Gastrocnemius medialis (tissue), 4 donors: Measurements from ENCODE around the gene TFAP2D. TPM values are rescaled to one million over a fixed set of nuclear protein-coding genes. Genes with fewer than 3 reads are reported as not detected.

Experiments used
- ATAC-seq, 2 donors: fragments of 150-250 bp; one replicate each; pipeline ENCODE4 v1.9.1; 2016
- DNase-seq, 2 donors: peaks; one replicate each; pipeline ENCODE4 v3.0.0-alpha.2; 2019
- H3K27ac ChIP-seq, 4 donors: fragments of 200-600 bp; sonication (generic); 1 replicate in 1 of 4; 2 replicates in 3 of 4; pipeline ENCODE4 v1.5.1; 2016 to 2018; ENCODE audit warnings: mild to moderate bottlenecking in 2 of 4, moderate library complexity in 1 of 4
- H3K27me3 ChIP-seq, 3 donors: fragments of 200-600 bp; sonication (generic) in 2 of 3; 1 replicate in 1 of 3; 2 replicates in 2 of 3; pipeline versions ENCODE4 v1.5.1 to v1.6.0; 2016 to 2019; ENCODE audit warnings: mild to moderate bottlenecking in 1 of 3, moderate library complexity in 1 of 3
- H3K36me3 ChIP-seq, 2 donors: fragments of 200-600 bp; sonication (generic) in 1 of 2; one replicate each; pipeline ENCODE4 v1.5.1; 2017 to 2018
- H3K4me1 ChIP-seq, 2 donors: fragments of 200-600 bp; sonication (generic) in 1 of 2; one replicate each; pipeline ENCODE4 v1.5.1; 2016 to 2017; ENCODE audit warnings: mild to moderate bottlenecking in 2 of 2
- H3K4me3 ChIP-seq, 4 donors: fragments of 200-600 bp; sonication (generic) in 3 of 4; 1 replicate in 1 of 4; 2 replicates in 3 of 4; pipeline ENCODE4 v1.5.1; 2016 to 2019; ENCODE audit warnings: mild to moderate bottlenecking in 2 of 4
- H3K9me3 ChIP-seq, 3 donors: fragments of 200-600 bp; sonication (generic) in 2 of 3; 1 replicate in 1 of 3; 2 replicates in 2 of 3; pipeline ENCODE4 v1.5.1; 2016 to 2019
- POLR2A ChIP-seq, 2 donors: fragments of 450-650 bp; IDR thresholded peaks; one replicate each; pipeline ENCODE4 v1.6.1; 2017; ENCODE audit warnings: antibody characterized with exemption in 2 of 2, mild to moderate bottlenecking in 2 of 2, moderate library complexity in 2 of 2
- in situ Hi-C, 4 donors: fragments of 200-750 bp; cut with MboI; loops; one replicate each; pipeline versions ENCODE4 v1.15.0 to v1.8.0; 2017; ENCODE audit warnings: low sequenced_read_pairs in 4 of 4
- intact Hi-C: fragments of 100-400 bp; cut with DNase I; formaldehyde crosslinking; loops from one replicate; pipeline ENCODE4 v1.15.1; 2023; ENCODE audit warnings: low total_unique reads
- total RNA-seq, 4 donors: library from RNA; depleted of rRNA; stranded (reverse); fragments of >200 nt; gene quantifications; one replicate each; pipeline versions ENCODE4 v1.1.0 to v1.2.3, GENCODE V29; 2016
- TF ChIP-seq, protein P1 (sequence below), 5 experiments: fragments of 450-650 bp in 3 of 5; fragments of 200-600 bp in 2 of 5; sonication (generic) in 2 of 5; IDR thresholded peaks in 4 of 5; conservative IDR thresholded peaks in 1 of 5; 1 replicate in 4 of 5; 2 replicates in 1 of 5; pipeline ENCODE4 v1.5.1; 2016 to 2019; ENCODE audit warnings: antibody characterized with exemption in 5 of 5, mild to moderate bottlenecking in 3 of 5, moderate library complexity in 3 of 5

TFAP2D gene
- total RNA-seq, 4 donors from 2014 or later: not detected

DNA sequence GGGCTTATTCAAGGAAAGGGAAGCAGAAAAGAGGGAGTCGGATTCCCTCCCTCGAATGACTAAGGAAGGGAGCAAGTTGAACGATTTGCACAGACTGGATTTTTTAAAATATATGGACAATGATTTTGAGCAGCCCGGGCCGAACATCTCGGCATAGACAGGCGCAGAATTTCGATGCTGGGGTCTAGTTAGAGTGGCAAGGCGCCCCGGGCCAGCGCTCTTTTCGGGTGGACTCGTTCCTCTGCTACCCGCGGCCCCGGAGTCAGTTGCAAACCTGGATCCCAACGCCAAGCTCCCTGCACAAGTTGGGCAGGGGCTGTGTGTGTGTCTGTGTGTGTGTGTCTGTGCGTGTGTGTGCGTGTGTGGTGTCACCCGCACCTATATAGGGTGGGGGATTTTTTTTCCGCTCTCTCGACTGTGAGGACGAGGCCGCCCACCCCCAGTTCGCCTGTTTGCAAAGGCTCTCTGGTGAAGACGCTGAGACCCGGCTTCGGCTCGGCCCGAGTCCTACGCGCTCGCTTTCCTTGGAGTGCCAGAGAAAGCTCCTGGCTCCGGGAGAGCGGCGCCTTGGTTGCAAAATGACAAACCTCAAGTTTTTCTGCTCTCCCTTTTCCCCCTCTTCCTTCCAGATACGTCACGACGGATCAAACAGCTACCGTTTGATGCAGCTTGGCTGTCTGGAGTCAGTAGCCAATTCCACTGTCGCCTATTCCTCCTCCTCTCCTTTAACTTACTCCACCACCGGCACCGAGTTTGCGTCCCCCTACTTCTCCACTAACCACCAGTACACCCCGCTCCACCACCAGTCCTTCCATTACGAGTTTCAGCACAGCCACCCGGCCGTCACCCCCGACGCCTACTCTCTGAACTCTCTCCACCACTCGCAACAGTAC, 1.4 kb downstream of the TFAP2D start:
- H3K27ac ChIP-seq: no peak overlapping the region
- H3K4me3 ChIP-seq: no peak overlapping the region
- intact Hi-C loops: no loop called here
- no peaks in the 10 kb centered on the region for H3K9me3 ChIP-seq
- H3K27me3 ChIP-seq: peaks cover 22 to 33% (median 29%) of the 10 kb centered on the region in 3 donors
- in situ Hi-C loops: no loop called here
- DNase-seq (no peak), ATAC-seq (no peak)
- no peaks in the 10 kb centered on the region for H3K4me1 ChIP-seq
- H3K36me3 ChIP-seq: no peaks in the 10 kb centered on the region
- TF ChIP-seq, protein P1, sequence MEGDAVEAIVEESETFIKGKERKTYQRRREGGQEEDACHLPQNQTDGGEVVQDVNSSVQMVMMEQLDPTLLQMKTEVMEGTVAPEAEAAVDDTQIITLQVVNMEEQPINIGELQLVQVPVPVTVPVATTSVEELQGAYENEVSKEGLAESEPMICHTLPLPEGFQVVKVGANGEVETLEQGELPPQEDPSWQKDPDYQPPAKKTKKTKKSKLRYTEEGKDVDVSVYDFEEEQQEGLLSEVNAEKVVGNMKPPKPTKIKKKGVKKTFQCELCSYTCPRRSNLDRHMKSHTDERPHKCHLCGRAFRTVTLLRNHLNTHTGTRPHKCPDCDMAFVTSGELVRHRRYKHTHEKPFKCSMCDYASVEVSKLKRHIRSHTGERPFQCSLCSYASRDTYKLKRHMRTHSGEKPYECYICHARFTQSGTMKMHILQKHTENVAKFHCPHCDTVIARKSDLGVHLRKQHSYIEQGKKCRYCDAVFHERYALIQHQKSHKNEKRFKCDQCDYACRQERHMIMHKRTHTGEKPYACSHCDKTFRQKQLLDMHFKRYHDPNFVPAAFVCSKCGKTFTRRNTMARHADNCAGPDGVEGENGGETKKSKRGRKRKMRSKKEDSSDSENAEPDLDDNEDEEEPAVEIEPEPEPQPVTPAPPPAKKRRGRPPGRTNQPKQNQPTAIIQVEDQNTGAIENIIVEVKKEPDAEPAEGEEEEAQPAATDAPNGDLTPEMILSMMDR (IDR thresholded peaks at IDR 0.05 in 4 of 5, conservative IDR thresholded peaks at IDR 0.05 in 1 of 5): no peak
- TF ChIP-seq POLR2A (IDR thresholded peaks at IDR 0.05): no peak

DNA sequence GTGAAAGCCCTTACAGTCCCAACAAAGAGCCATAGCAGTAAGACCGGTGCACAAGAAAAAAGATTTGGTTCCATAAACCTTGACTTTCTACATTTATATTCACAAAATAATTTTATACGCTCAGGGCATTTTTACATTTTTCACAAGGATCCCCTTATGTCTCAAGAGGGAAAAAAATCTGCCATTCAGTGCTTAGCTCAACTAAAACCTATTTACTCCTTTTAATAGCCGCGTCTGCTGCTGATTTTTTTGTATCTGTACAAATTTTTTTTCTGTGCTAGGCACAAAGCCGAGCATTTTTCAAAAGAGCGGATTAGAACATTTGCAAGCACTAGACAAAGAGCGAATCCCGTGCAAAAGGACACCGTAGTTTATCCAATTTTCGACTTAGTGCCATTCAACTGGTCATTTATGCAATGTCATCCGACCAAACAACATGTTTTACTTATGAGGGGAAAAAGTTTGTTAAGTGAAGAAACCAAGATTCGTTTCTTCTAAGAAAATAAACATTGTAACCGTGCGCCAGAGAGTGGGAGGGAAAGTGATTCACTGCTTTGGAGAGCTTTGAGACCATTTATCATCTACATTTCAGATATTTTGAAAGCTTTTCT, 3.7 kb downstream of the TFAP2D start:
- in situ Hi-C loops (no loop called here), intact Hi-C loops (no loop called here)
- no peaks in the 10 kb centered on the region for H3K4me1 ChIP-seq
- DNase-seq: no peak
- H3K36me3 ChIP-seq: no peaks in the 10 kb centered on the region
- no peaks in the 10 kb centered on the region for H3K9me3 ChIP-seq
- H3K27ac ChIP-seq: no peak overlapping the region
- no peak for ATAC-seq
- H3K4me3 ChIP-seq: no peak overlapping the region
- TF ChIP-seq, protein P1 (IDR thresholded peaks at IDR 0.05 in 4 of 5, conservative IDR thresholded peaks at IDR 0.05 in 1 of 5): no peak
- TF ChIP-seq POLR2A (IDR thresholded peaks at IDR 0.05): no peak
- H3K27me3 ChIP-seq: peaks cover 23 to 43% (median 31%) of the 10 kb centered on the region in 3 donors

DNA sequence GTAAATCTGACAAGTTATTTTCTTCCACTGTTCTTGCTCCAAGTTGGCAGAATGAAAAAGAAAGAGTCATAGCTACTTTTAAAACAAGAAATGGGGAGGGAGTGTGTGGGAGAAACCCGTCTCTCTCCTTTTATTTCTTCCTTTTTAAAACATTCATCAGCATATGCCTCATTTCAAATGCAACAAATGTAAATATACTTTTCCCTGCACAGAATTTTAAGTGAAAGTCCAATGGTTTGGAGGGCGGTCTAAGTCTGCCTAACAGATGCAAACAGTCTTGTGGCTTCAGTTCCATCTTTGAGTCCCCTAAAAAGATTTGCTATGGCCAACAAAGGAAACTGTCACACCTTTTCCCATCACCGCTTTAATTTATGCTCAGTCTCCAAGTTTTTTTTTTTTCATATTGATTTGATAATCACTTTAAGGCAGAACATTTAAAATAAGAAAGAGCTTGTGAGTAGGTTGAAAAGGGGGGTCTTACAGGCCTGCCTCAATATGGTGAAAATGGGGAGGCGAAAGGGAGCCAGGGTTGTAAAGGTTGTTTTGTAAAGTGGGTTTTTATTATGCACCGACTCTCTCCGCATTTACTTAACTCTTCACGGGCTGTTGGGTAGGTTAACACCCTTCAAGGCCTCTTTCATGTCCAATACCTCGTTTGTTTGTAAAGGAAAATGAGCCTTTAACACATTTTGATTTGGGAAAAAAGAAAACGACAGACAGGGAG, 4.6 kb downstream of the TFAP2D start:
- ATAC-seq: no peak

DNA sequence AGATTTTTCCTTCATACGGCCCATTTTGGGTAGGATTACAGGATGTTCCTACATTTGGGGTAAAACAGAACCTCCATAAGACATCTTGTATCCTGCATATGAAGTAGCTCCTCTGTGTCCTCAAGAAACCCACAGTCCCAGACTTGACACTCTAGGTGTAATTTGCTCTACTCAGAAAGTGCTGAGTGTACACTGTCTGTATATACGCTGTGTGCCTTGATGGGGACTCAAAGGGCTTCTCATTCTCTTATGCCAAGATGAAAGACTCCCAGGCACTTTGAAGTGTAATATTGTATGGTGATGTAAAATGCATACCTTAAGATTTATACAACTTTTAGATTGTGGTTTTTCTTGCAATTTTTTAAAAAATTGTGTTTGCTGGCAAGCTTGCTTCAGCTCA, 5.2 kb downstream of the TFAP2D start:
- H3K4me1 ChIP-seq: no peaks in the 10 kb centered on the region

More for the DNA sequence above, 4.6 kb downstream of the TFAP2D start:
- no peak for DNase-seq
- no peak for TF ChIP-seq POLR2A (IDR thresholded peaks at IDR 0.05)
- TF ChIP-seq, protein P1 (IDR thresholded peaks at IDR 0.05 in 4 of 5, conservative IDR thresholded peaks at IDR 0.05 in 1 of 5): no peak
- H3K36me3 ChIP-seq: no peaks in the 10 kb centered on the region
- H3K27ac ChIP-seq: no peak overlapping the region
- intact Hi-C loops (no loop called here), in situ Hi-C loops (no loop called here)
- H3K27me3 ChIP-seq: peaks cover 32 to 50% (median 37%) of the 10 kb centered on the region in 3 donors
- no peak overlapping the region for H3K4me3 ChIP-seq
- H3K9me3 ChIP-seq: no peaks in the 10 kb centered on the region
- H3K4me1 ChIP-seq: no peaks in the 10 kb centered on the region

More for the DNA sequence above, 5.2 kb downstream of the TFAP2D start:
- intact Hi-C loops: no loop called here
- ATAC-seq (no peak), DNase-seq (no peak)
- H3K27ac ChIP-seq: no peak overlapping the region
- H3K36me3 ChIP-seq: no peaks in the 10 kb centered on the region
- H3K9me3 ChIP-seq: no peaks in the 10 kb centered on the region
- no peak overlapping the region for H3K4me3 ChIP-seq
- TF ChIP-seq, protein P1 (IDR thresholded peaks at IDR 0.05 in 4 of 5, conservative IDR thresholded peaks at IDR 0.05 in 1 of 5): no peak
- TF ChIP-seq POLR2A (IDR thresholded peaks at IDR 0.05): no peak
- in situ Hi-C loops: no loop called here
- peaks cover 33 to 56% (median 40%) of the 10 kb centered on the region in 3 donors for H3K27me3 ChIP-seq
